Dermis microvascular lymphatic vessel endothelial cell (primary cell): ENCODE results near the gene PNMT. TPM values are rescaled to one million over a fixed set of nuclear protein-coding genes. Genes with fewer than 3 reads are reported as not detected.

Experiments used
- DNase-seq, 2 donors: peaks; one replicate each; pipeline versions ENCODE4 v3.0.0 to v3.0.0-alpha.2; 2010; ENCODE audit warnings: low read depth in 2 of 2
- total RNA-seq: library from RNA; depleted of rRNA; stranded (reverse); fragments of >200 nt; gene quantifications from 2 replicates; pipeline ENCODE4 v1.2.1, GENCODE V29; 2014

PNMT gene, protein sequence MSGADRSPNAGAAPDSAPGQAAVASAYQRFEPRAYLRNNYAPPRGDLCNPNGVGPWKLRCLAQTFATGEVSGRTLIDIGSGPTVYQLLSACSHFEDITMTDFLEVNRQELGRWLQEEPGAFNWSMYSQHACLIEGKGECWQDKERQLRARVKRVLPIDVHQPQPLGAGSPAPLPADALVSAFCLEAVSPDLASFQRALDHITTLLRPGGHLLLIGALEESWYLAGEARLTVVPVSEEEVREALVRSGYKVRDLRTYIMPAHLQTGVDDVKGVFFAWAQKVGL
- 1.2 and 1.4 TPM in 2 replicates for total RNA-seq

DNA sequence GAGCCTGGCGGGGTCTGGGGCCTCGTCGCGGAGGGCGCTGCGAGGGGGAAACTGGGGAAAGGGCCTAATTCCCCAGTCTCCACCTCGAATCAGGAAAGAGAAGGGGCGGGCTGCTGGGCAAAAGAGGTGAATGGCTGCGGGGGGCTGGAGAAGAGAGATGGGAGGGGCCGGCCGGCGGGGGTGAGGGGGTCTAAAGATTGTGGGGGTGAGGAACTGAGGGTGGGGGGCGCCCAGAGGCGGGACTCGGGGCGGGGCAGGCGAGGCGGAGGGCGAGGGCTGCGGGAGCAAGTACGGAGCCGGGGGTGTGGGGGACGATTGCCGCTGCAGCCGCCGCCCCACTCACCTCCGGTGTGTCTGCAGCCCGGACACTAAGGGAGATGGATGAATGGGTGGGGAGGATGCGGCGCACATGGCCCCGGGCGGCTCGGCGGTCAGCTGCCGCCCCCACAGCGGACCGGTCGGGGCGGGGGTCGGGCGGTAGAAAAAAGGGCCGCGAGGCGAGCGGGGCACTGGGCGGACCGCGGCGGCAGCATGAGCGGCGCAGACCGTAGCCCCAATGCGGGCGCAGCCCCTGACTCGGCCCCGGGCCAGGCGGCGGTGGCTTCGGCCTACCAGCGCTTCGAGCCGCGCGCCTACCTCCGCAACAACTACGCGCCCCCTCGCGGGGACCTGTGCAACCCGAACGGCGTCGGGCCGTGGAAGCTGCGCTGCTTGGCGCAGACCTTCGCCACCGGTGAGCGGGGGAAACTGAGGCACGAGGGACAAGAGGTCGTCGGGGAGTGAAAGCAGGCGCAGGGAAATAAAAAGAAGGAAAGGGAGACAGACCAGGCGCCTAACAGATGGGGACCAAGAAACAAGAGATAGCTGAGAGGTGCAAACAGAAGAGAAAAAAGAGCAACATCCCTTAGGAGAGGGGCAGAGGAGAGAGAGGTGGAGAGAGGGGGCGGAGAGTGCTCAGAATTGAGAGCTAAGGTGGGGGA, at the start of gene PNMT:
Gene PNMT (plus strand): TSS at position 509 of the 980 bp plus-strand sequence. CDS start 23 bp downstream, at position 532.
- DNase-seq, result peak in 1 of 2 donors; percentile 73

DNA sequence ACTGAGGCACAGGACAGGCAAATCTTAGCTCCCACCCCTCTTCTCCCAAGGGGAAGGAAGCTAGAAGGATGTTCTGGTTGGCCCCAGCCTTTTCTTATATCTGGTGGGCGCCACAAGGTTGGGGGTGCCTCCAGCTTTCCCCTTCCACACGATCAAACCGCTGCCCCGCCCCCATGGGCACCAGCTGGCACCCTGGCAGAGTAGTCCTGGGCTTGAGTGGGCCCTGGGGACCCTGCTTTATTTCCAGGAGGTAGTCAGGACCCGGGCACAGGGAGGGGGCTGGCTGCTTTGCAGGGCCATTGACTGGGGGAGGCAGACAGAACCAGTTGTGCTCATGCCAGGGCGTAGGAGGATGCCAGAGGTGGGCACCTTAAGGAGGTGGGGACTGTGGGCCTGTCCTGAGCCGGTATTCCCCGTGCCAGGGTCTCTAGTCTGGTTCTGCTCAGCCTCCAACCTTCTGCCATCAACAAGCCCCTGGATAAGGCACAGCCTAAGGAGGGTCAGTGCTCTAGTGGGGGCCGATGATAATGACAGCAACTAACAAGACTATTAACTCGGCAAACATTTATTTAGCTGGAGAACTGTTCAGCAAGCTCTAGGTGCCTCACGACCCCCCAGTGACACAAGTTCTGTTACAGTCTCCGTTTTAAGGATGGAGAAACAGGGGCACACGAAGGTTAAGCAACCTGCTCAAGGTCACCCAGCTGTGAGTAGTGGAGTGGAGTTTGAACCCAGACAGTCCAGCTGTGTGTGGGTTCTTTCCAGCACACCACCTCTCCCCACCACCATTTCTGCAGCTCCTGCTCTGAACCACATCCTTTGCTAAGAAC, 49.1 kb upstream of the PNMT start:
- no peak for DNase-seq

DNA sequence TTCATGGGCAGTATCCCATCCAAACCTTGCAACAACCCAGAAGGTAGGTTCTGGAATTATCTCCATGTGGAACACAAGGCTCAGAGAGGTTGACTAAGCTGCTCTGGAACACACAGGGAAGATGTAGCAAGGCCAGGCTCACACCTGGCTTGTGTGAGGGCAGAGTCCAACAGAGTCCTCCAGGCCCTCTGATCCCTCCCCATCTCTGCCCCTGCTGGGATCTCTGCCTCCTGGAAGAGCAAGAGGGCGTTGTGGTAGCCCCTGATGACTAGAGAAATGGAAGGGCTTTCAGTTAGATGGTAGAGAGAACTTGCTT, 48.5 kb upstream of the PNMT start:
- DNase-seq, result no peak

DNA sequence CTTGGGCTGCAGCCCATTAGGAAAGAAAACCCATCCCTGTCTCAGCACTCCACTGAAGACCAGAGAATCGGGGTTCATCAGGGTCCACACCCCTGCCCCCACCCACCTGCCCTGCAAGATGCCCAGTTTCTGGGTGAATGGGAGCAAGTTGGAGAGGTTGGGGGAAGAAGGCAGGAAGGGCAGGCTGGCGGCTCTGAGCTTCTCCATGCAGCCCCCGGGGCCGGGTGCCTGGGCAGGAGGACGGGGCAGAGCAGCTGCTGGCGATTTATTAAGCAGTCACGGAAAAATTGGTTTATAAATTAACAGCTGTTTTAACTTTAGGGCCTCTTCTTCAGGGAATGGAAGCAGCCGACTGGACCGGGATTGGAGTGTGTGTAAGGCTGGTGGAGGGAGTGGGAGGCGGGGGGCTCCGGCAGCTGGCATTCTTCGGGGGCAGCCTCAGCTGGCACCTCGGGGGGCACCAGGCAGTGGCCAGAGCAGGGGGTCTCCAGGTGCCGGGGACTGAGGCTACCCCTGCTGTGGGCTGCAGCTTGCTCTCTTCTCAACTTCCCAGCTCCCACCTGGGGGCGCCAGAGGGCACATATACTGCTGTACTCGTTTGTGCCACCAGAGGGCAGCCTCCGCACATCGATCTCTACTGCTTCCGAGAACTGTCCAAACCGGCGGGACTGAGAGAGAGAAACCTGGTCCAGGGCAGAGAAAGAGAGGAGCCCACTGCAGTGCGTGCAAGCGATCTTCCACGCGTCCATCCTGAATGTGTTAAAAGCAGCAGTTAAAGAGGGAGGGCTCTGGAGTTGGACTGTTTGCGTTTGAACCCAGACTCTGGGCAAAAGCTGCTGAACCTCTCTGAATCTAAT, 46.5 kb upstream of the PNMT start:
- DNase-seq, result peak; percentile 59 to 74

DNA sequence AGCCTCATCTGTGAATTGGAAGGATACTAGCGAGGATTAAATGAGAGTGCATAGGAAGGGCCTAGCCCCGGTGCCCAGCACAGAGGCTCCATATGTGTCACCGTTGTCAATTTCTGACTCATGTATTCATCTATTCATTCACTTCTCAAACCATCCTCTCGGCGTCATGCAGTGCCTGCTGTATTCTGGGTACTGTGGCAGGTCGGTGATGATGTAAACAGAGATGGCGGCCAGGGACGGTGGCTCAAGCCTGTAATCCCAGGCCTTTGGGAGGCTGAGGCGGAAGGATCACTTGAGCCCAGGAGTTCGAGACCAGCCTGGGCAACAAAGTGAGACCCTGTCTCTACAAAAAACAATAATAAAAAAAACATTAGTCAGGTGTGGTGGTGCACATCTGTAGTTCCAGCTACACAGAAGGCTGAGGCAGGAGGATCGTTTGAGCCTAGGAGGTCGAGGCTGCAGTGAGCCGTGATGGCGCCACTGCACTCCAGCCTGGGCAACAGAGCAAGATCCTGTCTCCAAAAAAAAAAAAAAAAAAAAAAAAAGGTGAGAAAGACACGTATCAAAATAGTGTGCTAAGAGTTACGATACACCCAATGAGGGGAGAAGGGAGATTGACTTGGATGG, 45.8 kb upstream of the PNMT start:
- no peak for DNase-seq

DNA sequence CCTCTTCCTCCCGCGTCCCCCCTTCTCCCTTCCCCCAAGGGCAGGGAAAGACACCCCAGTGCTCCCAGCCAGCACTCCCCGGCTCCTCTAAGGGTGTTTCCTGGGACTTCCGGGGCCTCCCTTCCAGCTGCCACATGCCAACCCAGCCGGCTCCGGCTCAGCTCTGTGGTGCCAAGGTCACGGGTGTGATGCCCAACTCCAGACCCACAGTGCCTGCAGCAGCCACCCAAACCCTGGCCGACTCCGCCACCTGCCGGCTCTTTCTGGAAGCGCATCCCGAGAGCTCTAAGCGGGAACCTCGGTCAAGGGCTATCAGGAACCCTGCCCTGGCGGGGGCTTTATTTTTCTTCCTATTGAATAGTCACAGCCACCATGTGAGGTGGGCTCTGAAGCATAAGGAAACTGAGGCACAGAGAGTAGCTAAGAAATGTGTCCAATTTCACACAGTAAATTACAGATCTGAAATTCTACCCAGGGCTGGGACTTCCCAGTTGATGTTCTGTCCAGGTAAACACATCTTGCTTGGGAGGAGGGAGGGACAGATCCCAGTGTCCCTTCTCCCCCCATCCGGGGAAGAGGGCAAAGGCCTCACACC, 44.8 kb upstream of the PNMT start:
- peak; percentile 16 to 59 for DNase-seq

DNA sequence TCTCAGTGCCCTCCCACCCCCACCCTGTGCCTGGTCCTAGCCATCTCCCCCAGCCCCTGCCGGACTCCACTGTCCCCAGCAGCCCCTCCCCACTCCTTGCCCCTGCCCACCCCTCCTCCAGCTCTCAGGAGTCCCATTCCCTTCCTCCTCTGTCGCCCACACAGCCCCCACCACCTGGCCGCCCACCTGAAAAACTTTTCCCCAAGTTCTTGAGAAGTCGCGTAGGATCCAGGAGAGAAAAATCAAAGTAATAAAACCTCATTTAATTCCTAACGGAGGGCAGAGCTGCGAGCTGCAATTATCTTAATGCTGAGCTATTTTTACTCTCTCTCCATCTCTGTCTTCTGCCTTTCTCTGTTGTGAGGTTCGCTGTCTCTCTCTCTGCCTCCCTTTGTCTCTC, 43.9 kb upstream of the PNMT start:
- no peak for DNase-seq

DNA sequence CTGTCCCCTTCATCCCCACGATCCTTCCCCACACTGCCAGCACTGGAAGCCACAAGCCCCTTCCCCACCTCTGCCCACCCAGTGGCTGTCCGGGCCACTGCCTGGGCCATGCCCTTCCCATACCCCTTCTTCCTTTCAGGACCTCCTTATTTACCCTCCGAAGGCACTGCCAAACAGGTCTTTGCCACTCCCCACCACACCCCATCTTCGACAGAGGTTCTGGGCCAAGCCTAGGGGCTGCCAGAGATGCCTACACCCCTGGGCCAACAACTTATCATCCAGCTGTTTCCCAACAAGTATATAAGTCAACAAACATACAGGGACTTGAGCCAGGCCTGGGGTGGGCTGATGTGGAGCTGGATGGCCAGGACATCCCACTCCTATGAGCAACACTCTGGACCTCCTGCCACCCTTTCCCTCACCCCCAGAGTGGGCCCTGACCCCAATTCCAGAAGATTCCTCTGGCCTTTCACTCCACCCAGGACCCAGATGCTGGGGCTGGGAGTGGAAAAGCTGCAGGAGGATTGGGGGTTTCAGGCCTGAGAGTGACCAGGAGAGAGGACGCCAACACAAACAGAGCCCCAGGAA, 43.0 kb upstream of the PNMT start:
- DNase-seq, result no peak

DNA sequence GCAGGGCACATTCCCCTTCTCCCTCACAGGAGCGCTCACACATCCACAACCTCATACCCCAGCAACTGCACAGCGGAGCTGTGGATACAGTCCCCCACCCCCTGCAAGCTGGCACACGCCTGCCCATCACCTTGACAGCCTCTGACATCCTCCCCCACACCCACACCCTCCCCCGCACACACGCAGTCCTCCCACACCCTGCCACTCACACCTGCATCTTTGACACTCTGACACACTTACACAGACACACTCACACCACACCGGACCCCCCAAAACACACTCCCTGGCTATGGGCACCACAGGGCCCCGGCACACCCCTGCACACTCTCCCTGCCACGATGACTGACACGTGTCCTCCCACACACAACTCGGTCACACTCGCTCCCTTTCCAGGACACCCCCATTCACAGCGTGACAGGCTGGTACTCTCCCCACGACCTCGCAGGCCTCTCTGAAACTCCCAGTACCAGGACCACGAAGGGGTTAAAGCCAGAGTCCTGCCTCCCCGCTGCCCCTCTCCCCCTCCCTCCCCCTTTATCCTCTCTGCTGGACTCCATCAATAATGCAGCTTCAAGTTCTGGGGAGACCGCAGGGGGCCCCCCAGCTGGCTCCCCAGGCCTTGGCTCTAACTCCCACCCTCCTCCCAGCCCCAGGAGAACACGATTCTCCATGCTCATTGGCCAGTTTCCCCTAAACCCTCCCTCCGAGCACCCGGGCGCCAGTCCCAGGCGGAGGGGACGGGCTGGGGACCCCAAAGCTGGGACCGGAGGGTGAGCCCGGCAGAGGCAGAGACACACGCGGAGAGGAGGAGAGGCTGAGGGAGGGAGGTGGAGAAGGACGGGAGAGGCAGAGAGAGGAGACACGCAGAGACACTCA, 41.8 kb upstream of the PNMT start, which contains the start of gene PPP1R1B:
Gene PPP1R1B (plus strand): TSS at position 782 of the 876 bp plus-strand sequence. CDS start 441 bp downstream, outside the sequence.
- no peak for DNase-seq

DNA sequence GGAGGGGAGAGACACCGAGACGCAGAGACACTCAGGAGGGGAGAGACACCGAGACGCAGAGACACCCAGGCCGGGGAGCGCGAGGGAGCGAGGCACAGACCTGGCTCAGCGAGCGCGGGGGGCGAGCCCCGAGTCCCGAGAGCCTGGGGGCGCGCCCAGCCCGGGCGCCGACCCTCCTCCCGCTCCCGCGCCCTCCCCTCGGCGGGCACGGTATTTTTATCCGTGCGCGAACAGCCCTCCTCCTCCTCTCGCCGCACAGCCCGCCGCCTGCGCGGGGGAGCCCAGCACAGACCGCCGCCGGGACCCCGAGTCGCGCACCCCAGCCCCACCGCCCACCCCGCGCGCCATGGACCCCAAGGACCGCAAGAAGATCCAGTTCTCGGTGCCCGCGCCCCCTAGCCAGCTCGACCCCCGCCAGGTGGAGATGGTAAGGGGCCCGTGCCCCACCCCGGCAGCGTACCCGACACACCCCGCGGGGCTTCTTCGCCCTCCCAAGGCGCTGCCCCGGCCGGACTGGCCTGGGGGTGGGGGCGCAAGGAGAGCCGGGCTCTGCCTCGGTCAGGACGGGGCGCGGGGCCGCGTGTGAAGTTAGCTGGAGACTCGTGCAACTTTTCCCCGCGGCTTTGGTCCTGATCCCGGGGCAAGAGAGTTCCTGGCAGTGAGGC, 41.1 kb upstream of the PNMT start:
- DNase-seq, result no peak

DNA sequence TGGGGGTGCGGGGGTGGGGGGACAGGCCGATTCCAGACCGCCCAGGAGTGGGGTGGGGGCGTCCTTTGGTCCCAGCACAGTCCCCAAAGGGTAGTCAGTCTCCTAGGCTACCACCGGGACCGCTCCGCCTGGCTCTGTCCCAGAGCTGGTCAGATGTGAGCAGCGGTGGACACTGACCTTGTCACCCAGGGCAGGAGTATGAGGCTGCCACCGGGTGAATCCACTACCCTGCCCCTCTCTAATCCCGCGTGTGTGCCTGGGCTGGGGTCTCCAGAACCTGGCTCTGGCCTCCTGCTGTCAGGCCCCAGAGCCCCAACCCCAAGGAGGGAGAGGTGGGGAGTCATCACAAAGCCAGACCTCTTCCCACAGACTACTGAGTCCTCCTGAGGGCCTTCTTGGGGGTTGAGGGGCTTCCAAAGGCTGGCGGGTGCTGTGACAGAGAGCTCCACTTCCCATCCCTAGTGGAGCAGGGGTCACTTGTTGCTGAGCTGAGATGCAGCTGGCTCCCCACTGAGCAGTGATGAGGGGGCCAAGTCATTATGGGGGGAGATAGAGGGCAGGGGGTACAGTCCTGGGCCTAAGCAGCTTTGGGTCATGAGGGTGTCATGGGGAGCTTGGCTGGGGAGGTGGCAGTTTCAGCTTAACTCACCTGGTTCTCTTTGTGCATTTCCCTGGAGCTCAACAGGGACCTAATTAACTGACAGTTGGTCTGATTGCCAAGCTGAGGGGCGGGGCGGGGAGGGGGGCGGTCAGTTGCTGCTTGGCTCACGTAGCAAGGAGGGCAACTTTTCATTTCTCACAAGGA, 40.3 kb upstream of the PNMT start:
- no peak for DNase-seq

DNA sequence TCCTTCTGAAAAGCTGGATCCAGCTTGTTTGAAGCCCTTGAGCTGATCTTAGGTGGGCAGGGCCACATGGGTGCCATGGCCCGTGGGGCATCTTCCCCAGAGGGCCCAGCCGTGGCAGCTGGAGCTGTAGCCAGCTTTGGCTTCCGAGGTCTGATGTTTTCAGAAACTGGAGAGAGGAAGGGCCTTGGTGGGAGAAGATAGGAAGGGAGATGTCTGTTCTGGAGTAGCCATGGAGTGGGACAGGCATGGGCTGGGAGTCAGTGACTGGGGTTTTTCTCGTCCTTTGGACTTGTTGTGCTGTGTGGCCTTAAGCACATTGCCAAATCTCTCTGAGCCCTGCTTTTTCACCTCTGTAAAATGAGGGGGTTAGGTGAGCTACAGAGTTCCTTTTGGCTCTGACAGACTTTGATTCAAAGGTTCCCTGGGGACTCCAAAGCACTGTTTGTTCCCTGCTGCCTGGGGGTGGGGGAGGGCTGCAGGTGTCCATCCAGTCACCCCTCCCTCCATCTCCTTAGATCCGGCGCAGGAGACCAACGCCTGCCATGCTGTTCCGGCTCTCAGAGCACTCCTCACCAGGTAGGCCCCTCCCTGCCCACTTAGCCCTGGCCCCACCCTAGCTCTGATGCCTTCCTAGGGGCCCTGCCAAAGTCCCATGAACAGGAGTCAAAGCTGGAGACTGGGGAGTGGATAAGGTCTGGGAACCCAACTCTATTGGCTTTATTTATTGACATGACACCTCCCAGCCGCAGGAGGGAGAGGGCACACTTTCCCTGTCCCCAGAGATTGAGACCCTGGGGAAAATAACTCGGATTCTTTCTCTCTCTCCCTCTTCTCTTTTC, 39.4 kb upstream of the PNMT start:
- DNase-seq, result no peak

DNA sequence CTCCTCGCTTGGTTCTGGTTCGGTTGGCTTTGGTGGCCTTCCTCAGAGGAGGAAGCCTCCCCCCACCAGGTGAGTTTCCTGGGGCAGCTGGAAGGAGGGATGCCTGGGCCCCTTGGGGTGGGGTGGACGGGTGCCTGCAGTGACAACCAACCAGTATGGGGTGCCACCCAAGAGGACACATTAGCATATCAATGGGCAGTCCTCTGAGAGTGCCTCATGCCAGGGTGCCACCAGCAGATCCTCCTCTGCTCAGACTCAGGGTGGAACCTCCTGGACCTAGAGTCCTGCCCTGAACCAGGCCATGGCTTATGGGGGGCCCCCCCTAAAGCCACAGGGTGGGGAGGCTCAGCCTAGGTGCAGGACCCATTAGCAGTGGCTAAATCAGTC, 38.8 kb upstream of the PNMT start:
- no peak for DNase-seq

DNA sequence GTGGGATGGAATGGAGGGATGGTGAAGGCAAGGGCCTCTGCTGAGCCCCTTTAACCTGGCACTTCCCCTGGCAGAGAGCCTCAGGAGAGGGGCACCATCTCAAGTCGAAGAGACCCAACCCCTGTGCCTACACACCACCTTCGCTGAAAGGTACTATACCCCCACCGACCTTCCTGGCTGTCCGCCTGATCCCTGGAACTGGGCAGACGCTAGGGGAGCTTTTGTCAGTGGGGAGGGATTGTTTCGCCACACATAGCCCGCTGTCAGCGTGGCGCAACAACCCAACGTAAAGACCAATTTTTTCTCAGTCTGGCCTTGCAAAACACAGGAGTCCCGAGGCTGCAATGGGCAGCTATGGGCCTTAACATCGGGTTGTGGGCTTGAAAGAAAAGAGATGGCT, 38.4 kb upstream of the PNMT start:
- DNase-seq, result no peak

DNA sequence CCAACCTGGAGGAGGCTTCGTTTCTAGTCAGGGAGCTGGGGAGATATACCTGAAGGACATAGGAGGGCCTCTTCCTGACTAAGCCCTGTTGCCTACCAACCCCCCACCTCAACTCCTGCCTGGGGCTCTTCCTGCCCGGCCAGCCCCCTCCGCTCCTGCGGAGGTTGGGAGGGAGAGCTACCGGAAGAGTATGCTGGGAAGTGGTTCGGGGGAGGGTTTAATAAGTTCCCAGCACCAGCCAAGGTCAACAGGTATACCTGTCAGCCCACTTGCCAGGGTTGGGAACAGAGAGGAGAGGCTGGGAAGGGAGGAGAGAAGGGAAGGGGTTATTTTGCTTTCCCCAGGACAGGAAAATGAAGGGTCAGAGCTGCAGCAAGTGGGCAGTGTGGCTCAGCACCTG, 36.9 kb upstream of the PNMT start:
- DNase-seq, result no peak
